ENCODE data around the gene DMKN. TPM values are rescaled to one million over a fixed set of nuclear protein-coding genes. Genes with fewer than 3 reads are reported as not detected.

Gene DMKN
- polyA plus RNA-seq, 3 donors = not detected

GRCh38 chr19:35487656-35488182 lies 25.7 kb downstream of the DMKN start:
- H3K4me3 Mint-ChIP-seq = no peak overlapping the region
- no peaks in the 10 kb centered on the region for H3K9me3 Mint-ChIP-seq
- intact Hi-C loops (cut with micrococcal nuclease) = no loop called here
- peaks cover 21 to 26% (median 22%) of the 10 kb centered on the region in 3 donors for H3K27me3 Mint-ChIP-seq (ENCODE audit: low read depth in 3 of 3)
- Histone ChIP-seq H3K79me2 (ENCODE audit: insufficient read depth, low read length) (no peaks in the 10 kb centered on the region), H3K4me3 (replicated peaks in 1 of 3; ENCODE audit: low read depth in 2 of 3, low read length in 3 of 3) (no peak overlapping the region), H3K9ac (ENCODE audit: insufficient read depth, low read length, poor library complexity, severe bottlenecking) (no peak overlapping the region), H3K9me3 (replicated peaks in 1 of 2; ENCODE audit: control insufficient read depth in 1 of 2, insufficient read depth in 1 of 2, low read length in 2 of 2) (no peaks in the 10 kb centered on the region), H3K4me2 (replicated peaks; ENCODE audit: extremely low read depth, low read length, poor library complexity, severe bottlenecking) (no peak overlapping the region), H2AFZ (ENCODE audit: insufficient read depth, low read depth, low read length, poor library complexity, severe bottlenecking) (no peak overlapping the region), H3K36me3 (replicated peaks in 1 of 2; ENCODE audit: control insufficient read depth in 1 of 2, insufficient read depth in 2 of 2, low read length in 2 of 2) (no peaks in the 10 kb centered on the region), H3K4me1 (ENCODE audit: control insufficient read depth in 1 of 2, insufficient read depth in 2 of 2, low read length in 2 of 2) (no peaks in the 10 kb centered on the region), H3K27ac (ENCODE audit: low read depth in 1 of 2, low read length in 2 of 2) (no peak overlapping the region), H4K20me1 (ENCODE audit: insufficient read depth, low read length) (no peaks in the 10 kb centered on the region), H3K27me3 (ENCODE audit: control insufficient read depth in 2 of 2, insufficient read depth in 2 of 2, low read length in 2 of 2) (peaks cover 0 to 7% of the 10 kb centered on the region in 2 donors)
- TF ChIP-seq CTCF (IDR thresholded peaks at IDR 0.05) = no peak
- no peak overlapping the region for H3K27ac Mint-ChIP-seq
- no peak for DNase-seq
- WGBS (ENCODE audit: insufficient coverage) = 100% methylated on average over 1 of the region's 10 CpGs
- no peaks in the 10 kb centered on the region for H3K4me1 Mint-ChIP-seq
- no peaks in the 10 kb centered on the region for H3K36me3 Mint-ChIP-seq

- intact Hi-C loops (cut with micrococcal nuclease) = no loop called here
- no peak overlapping the region for H3K27ac Mint-ChIP-seq
- TF ChIP-seq CTCF (IDR thresholded peaks at IDR 0.05) = no peak
Observed at GRCh38 chr19:35486268-35486708, 27.2 kb downstream of the DMKN start.

More at GRCh38 chr19:35486268-35486708, 27.2 kb downstream of the DMKN start:
- DNase-seq = no peak
- H3K4me1 ChIP-seq (ENCODE audit: control insufficient read depth in 1 of 2, insufficient read depth in 2 of 2, low read length in 2 of 2) = no peaks in the 10 kb centered on the region
- no peaks in the 10 kb centered on the region for H4K20me1 ChIP-seq (ENCODE audit: insufficient read depth, low read length)
- no peak overlapping the region for H3K9ac ChIP-seq (ENCODE audit: insufficient read depth, low read length, poor library complexity, severe bottlenecking)
- no peak overlapping the region for H3K4me3 ChIP-seq (replicated peaks in 1 of 3; ENCODE audit: low read depth in 2 of 3, low read length in 3 of 3)
- peaks cover 0 to 1% (median 0%) of the 10 kb centered on the region in 7 donors for H3K9me3 Mint-ChIP-seq
- no peak overlapping the region for H2AFZ ChIP-seq (ENCODE audit: insufficient read depth, low read depth, low read length, poor library complexity, severe bottlenecking)
- H3K4me2 ChIP-seq (replicated peaks; ENCODE audit: extremely low read depth, low read length, poor library complexity, severe bottlenecking) = no peak overlapping the region
- no peaks in the 10 kb centered on the region for H3K9me3 ChIP-seq (replicated peaks in 1 of 2; ENCODE audit: control insufficient read depth in 1 of 2, insufficient read depth in 1 of 2, low read length in 2 of 2)
- no peak overlapping the region for H3K27ac ChIP-seq (ENCODE audit: low read depth in 1 of 2, low read length in 2 of 2)
- peaks cover 14 to 27% (median 26%) of the 10 kb centered on the region in 3 donors for H3K27me3 Mint-ChIP-seq (ENCODE audit: low read depth in 3 of 3)
- 100% methylated on average over 1 of the region's 3 CpGs for WGBS (ENCODE audit: insufficient coverage)
- no peaks in the 10 kb centered on the region for H3K36me3 ChIP-seq (replicated peaks in 1 of 2; ENCODE audit: control insufficient read depth in 1 of 2, insufficient read depth in 2 of 2, low read length in 2 of 2)
- H3K27me3 ChIP-seq (ENCODE audit: control insufficient read depth in 2 of 2, insufficient read depth in 2 of 2, low read length in 2 of 2) = peaks cover 0 to 7% of the 10 kb centered on the region in 2 donors
- no peak overlapping the region for H3K4me3 Mint-ChIP-seq
- H3K4me1 Mint-ChIP-seq = no peaks in the 10 kb centered on the region
- H3K36me3 Mint-ChIP-seq = no peaks in the 10 kb centered on the region
- no peaks in the 10 kb centered on the region for H3K79me2 ChIP-seq (ENCODE audit: insufficient read depth, low read length)
